ENCODE measurements around the gene MYO1D.

GRCh38 chr17:32449963-32450362 lies 427.0 kb downstream of the MYO1D start:
- no peak for TF ChIP-seq CTCF (IDR thresholded peaks at IDR 0.05)
- no peak for TF ChIP-seq EP300 (IDR thresholded peaks at IDR 0.05; ENCODE audit: low read depth)
- no peak for TF ChIP-seq POLR2AphosphoS5 (IDR thresholded peaks at IDR 0.05)
- no peak for TF ChIP-seq POLR2A (IDR thresholded peaks at IDR 0.05)
